IPS DF 6.9 (cell line): ENCODE measurements around the gene ABCD1.

ENCODE experiments used
- DNase-seq: peaks from one replicate; pipeline ENCODE4 v3.0.0-alpha.2; 2013; ENCODE audit warnings: low read depth, low spot score
- H3K27ac ChIP-seq: one replicate; pipeline ENCODE4 v1.5.1; 2013; ENCODE audit warnings: low read length, control low read depth
- H3K27me3 ChIP-seq: 2 replicates; pipeline ENCODE4 v1.6.1; 2013; ENCODE audit warnings: mild to moderate bottlenecking, low read length; ENCODE audit not compliant: control insufficient read depth, insufficient read depth
- H3K36me3 ChIP-seq: 2 replicates; pipeline ENCODE4 v1.6.1; 2013; ENCODE audit warnings: low read length; ENCODE audit not compliant: control insufficient read depth, insufficient read depth
- H3K4me1 ChIP-seq: 2 replicates; pipeline ENCODE4 v1.6.1; 2013; ENCODE audit warnings: low read length; ENCODE audit not compliant: control insufficient read depth, insufficient read depth
- H3K4me3 ChIP-seq: 2 replicates; pipeline ENCODE4 v1.5.1; 2013; ENCODE audit warnings: mild to moderate bottlenecking, low read length
- H3K9me3 ChIP-seq: 2 replicates; pipeline ENCODE4 v1.6.1; 2013; ENCODE audit warnings: low read length, inconsistent platforms; ENCODE audit not compliant: control insufficient read depth, insufficient read depth
- WGBS: extraction: QIAGEN DNeasy Blood & Tissue Kit; methylation state at CpG from one replicate; pipeline ENCODE4 v1.1.7; 2013; ENCODE audit warnings: mixed read lengths, missing lambda C conversion rate; ENCODE audit not compliant: insufficient read length, insufficient coverage; 5-methylcytosine and 5-hydroxymethylcytosine counted together

The ABCD1 gene

DNA sequence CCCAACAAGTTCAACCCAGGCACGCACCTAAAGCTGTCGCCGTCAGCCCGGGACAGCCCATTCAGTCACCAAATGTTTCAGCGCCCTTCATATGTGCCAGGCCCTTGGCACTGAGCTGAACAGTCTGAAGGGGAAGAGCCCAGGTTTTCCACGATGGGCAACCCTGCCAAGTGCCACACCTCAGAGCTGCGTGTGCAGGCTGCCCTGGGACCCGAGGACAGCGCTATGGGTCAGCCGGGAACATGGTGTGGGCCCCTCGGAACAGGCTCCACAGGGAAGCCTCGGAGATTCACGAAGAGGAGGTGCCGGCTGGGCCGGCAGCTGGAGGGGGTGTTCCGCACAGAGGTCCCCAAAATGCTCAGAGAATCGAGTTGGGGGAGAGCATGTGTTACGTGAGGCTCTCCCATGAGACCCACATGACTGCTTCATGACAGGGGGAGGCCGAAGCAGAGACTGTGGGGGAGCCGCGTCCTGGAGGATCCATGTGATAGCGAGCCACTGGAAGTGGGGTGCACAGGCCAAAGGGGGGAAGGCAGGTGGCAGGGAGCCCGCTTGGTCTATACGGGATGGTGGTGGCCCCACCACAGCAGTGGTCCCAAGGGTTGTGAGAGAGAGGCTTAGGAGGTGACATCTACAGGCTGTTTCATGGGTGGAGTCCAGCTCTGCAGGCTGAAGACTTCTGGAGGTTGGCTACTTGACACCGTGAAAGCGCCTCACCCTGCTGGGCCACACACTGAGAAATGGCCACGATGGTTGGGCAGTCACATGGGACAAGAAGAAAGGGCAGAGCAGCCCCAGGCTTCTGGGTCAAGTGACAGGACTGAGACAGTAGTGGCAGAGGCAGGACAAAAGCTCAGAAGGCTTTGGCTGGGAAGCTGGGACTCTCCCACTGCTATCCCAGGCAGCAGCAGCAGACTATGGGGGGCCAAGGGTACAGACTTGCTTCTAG lies 14.7 kb upstream of the ABCD1 start:
- peaks cover 4% of the 10 kb centered on the region; the same call in 1 of the 2 replicates for H3K36me3 ChIP-seq
- no peaks in the 10 kb centered on the region for H3K27me3 ChIP-seq
- H3K4me1 ChIP-seq: no peaks in the 10 kb centered on the region
- H3K9me3 ChIP-seq: no peaks in the 10 kb centered on the region
- WGBS: no CpG with 5 or more reads among the region's 27 CpGs
- no peak overlapping the region for H3K4me3 ChIP-seq
- no peak for DNase-seq
- no peak overlapping the region for H3K27ac ChIP-seq

DNA sequence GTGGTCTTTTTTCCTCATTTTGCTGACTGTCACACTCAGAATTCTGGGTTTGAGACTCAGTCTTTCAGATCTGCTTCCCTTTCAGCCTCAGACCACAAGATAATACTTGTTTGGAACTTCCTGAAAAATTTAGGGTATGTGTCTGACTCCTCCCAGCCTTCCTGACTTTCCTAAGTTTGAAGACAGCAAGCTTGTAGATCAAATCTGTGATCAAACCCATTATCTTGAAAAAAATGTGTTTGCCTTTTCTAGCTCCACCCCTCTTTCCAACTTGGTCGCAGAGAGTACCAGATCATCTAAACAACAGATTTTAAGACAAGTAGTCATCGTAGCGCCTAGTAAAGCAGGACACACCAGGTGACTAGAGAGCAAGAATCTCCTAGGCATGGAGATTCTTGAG lies 10.4 kb upstream of the ABCD1 start:
- H3K4me1 ChIP-seq: no peaks in the 10 kb centered on the region
- H3K9me3 ChIP-seq: no peaks in the 10 kb centered on the region
- DNase-seq: no peak
- H3K4me3 ChIP-seq: no peak overlapping the region
- peaks cover 13% of the 10 kb centered on the region; the same call in 1 of the 2 replicates for H3K36me3 ChIP-seq
- H3K27me3 ChIP-seq: no peaks in the 10 kb centered on the region
- WGBS: no CpG with 5 or more reads among the region's 3 CpGs
- H3K27ac ChIP-seq: no peak overlapping the region

GRCh38 chrX:153717445-153717844 lies 7.2 kb upstream of the ABCD1 start:
- Histone ChIP-seq H3K4me1 (no peaks in the 10 kb centered on the region), H3K36me3 (peaks cover 20% of the 10 kb centered on the region; the same call in 1 of the 2 replicates), H3K27me3 (no peaks in the 10 kb centered on the region), H3K4me3 (no peak overlapping the region), H3K27ac (no peak overlapping the region), H3K9me3 (no peaks in the 10 kb centered on the region)
- no CpG with 5 or more reads among the region's 9 CpGs for WGBS
- no peak for DNase-seq

DNA sequence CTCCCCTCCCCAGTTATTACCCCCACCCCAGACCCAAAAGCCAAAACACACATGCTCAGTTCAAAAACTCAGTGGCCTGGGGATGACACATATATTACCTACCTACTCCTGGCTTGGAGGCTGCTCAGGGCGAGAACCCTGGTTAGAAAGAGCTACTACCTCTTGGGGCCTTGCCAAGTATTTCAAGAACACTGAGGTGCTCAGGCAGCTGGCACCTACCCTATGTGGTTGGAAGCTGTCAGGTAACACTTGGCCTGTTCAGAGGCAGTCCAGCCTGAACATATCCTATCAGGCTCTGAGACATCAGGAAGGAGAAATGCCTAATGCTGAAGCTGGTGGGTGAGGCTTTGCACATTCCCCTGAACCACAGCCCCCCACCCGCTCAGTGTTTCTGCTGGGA lies 5.4 kb upstream of the ABCD1 start:
- Histone ChIP-seq H3K9me3 (no peaks in the 10 kb centered on the region), H3K36me3 (peaks cover 16% of the 10 kb centered on the region; the same call in 1 of the 2 replicates), H3K4me3 (no peak overlapping the region), H3K27me3 (no peaks in the 10 kb centered on the region), H3K27ac (no peak overlapping the region), H3K4me1 (no peaks in the 10 kb centered on the region)
- no peak for DNase-seq
- WGBS: no CpG with 5 or more reads among the region's 2 CpGs

GRCh38 chrX:153719701-153720100 lies 5.0 kb upstream of the ABCD1 start:
- Histone ChIP-seq H3K36me3 (peaks cover 16% of the 10 kb centered on the region; the same call in 1 of the 2 replicates), H3K4me1 (no peaks in the 10 kb centered on the region), H3K4me3 (no peak overlapping the region), H3K27me3 (no peaks in the 10 kb centered on the region), H3K9me3 (no peaks in the 10 kb centered on the region), H3K27ac (no peak overlapping the region)
- no CpG with 5 or more reads among the region's 2 CpGs for WGBS
- DNase-seq: no peak

DNA sequence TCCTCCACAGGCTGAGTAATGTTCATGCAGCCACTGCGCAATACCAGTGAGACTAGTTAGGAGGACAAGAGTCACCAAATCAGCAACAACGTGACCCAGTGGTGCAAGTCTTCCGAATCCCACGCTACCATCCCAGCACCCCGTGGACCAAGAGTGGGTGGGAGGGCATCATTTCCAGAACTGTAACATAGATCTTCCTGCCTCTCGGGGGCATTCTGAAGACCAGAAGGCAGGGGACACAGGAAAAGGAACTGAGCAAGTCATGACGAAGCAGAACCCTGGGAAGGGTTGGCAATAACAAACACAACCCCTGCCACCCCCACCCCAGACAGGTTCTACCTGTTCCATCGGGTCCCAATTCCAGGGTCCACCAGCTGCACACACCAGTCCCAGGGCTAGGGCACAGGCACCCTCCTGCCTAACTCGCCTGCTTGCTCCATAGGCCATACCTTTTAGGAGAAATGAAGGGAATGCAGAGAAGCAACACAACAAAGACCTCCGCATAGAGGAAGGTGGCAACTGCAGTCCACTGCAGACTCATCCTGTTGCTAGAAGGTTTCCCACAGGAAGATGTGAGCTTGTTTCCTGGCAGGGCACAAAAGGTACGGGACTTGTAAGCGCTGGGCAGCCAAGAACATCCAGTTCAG lies 1.8 kb upstream of the ABCD1 start:
- WGBS: no CpG with 5 or more reads among the region's 12 CpGs
- Histone ChIP-seq H3K27ac (no peak overlapping the region), H3K4me1 (peaks cover 4% of the 10 kb centered on the region), H3K4me3 (peak overlapping the region; percentile 80; the same call in 1 of the 2 replicates), H3K36me3 (peaks cover 10% of the 10 kb centered on the region; the same call in 1 of the 2 replicates), H3K9me3 (no peaks in the 10 kb centered on the region), H3K27me3 (no peaks in the 10 kb centered on the region)
- no peak for DNase-seq

DNA sequence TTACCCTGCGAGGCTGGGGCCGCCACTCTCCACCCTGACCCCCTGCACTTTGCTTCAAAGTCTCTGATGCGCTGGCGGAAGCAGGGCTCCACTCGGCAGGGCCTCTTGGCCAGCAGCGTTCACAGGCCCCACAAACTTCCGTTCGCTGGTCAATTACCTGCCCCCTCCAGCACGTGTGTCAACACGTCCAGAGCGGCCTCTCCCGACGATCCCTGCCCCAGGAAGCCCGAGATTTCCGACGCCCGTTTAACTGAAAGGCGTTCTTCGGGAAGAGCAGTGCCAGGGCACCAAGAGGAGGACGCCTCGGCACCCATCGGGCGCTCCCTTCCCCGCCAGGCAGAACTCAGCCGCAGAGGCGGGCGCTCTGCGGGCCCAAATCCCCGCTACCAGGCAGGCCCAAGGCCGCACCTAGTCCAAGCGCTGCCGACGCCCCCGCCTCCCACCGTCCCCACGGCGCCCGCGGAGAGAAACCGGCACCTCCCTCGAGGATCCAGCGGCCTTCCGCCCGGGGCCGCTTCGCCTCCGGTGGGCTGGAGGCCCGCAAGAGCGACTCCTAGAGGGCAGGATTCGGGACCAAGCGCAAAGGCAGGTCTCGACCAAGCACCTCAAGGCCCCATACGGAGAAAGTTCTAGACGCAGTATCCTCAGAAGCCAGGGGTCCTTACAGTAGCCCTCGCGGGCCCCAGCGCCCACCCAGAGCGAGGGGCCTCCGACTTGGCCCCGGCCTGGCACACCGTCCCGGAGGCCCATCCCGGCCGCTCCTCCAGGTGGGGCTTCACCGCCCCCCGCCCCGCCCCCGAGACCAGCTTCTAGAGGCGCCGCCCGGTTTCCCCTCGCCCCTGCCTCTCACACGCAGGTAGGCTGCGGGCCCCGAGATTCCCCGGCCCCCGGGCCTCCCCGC lies 1.1 kb upstream of the ABCD1 start:
- no peaks in the 10 kb centered on the region for H3K9me3 ChIP-seq
- no peak overlapping the region for H3K27ac ChIP-seq
- no peaks in the 10 kb centered on the region for H3K27me3 ChIP-seq
- DNase-seq: no peak
- H3K4me1 ChIP-seq: peaks cover 4% of the 10 kb centered on the region
- WGBS: no CpG with 5 or more reads among the region's 78 CpGs
- H3K36me3 ChIP-seq: peaks cover 9% of the 10 kb centered on the region; the same call in 1 of the 2 replicates
- H3K4me3 ChIP-seq: peak overlapping the region; percentile 80; the same call in 1 of the 2 replicates

DNA sequence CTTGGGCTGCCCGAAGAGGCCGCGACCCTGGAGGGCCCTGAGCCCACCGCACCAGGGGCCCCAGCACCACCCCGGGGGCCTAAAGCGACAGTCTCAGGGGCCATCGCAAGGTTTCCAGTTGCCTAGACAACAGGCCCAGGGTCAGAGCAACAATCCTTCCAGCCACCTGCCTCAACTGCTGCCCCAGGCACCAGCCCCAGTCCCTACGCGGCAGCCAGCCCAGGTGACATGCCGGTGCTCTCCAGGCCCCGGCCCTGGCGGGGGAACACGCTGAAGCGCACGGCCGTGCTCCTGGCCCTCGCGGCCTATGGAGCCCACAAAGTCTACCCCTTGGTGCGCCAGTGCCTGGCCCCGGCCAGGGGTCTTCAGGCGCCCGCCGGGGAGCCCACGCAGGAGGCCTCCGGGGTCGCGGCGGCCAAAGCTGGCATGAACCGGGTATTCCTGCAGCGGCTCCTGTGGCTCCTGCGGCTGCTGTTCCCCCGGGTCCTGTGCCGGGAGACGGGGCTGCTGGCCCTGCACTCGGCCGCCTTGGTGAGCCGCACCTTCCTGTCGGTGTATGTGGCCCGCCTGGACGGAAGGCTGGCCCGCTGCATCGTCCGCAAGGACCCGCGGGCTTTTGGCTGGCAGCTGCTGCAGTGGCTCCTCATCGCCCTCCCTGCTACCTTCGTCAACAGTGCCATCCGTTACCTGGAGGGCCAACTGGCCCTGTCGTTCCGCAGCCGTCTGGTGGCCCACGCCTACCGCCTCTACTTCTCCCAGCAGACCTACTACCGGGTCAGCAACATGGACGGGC lies 579 bp downstream of the ABCD1 start:
- WGBS: no CpG with 5 or more reads among the region's 55 CpGs
- Histone ChIP-seq H3K4me1 (peaks cover 4% of the 10 kb centered on the region), H3K4me3 (peak overlapping the region; percentile 80; the same call in 1 of the 2 replicates), H3K27ac (no peak overlapping the region), H3K9me3 (no peaks in the 10 kb centered on the region), H3K27me3 (no peaks in the 10 kb centered on the region), H3K36me3 (peaks cover 3% of the 10 kb centered on the region)
- no peak for DNase-seq

- peaks cover 4% of the 10 kb centered on the region for H3K4me1 ChIP-seq
- no peak overlapping the region for H3K4me3 ChIP-seq
- H3K27ac ChIP-seq: no peak overlapping the region
- no peaks in the 10 kb centered on the region for H3K27me3 ChIP-seq
- no peaks in the 10 kb centered on the region; the same call in 1 of the 2 replicates for H3K36me3 ChIP-seq
- no CpG with 5 or more reads among the region's 35 CpGs for WGBS
- DNase-seq: no peak
- no peaks in the 10 kb centered on the region for H3K9me3 ChIP-seq
Observed at GRCh38 chrX:153725832-153726285, 1.2 kb downstream of the ABCD1 start.
